Stimulated activated CD4-positive, alpha-beta T cell treated with anti-CD3 and anti-CD28 coated beads, Interleukin-2, amount 100 ng/mL, for 4 hours (primary cell): ENCODE measurements around the gene IGFL4.

ENCODE experiments used
- DNase-seq: peaks from one replicate; pipeline ENCODE4 v3.0.0-alpha.2; 2020; ENCODE audit warnings: low read depth

Gene IGFL4

DNA sequence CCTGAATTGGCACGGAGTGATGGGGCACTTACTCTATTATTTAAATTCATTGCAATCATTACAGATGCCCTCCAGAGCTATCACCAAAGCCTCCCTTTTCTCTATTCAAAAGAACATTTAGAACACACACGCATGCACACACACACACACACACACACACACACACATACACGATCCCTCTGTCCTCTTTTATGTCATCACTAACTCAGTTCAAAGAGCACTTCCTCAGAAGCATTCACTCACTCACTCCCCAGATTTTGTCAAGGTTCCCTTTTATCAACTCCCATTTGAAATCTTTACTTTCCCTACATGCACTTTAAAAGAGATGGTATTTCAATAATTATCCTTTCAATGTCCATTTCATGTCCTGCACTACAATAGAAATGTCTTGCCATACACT is 22.4 kb upstream of the IGFL4 start:
- no peak for DNase-seq

DNA sequence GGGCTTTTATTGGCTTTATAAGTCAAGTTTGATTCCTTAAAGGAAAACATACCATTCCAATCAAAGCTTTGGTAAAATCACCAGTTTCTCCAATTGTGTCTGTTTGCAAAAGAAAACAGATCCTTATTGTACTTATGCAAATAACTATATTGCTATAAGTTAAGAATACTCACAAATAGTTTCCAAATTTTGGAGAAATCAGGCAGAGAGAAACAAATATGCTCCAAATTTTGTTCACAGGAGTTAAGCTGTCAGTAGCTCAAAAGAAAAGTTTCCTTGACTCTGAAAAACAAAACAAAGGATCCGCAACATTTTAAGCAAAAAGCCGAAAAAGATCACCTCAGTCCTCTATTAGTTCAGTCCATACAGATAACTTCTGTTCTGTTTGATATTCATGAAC is 19.2 kb upstream of the IGFL4 start:
- no peak for DNase-seq

DNA sequence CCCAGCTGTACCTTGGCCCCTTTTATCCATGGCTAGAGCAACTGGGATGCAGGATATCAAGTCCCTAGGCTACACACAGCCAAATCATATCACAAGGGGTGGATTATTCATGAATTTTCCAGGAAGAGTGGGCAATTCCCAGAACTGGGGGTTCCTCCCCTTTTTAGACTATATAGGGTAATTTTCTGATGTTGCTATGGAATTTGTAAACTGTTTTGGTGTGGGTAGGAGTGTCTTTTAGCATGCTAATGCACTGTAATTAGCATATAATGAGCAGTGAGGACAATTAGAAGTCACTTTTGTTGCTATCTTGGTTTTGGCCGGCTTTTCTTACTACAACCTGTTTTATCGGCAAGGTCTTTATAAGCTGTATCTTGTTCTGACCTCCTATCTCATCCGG is 18.0 kb upstream of the IGFL4 start:
- DNase-seq: no peak

DNA sequence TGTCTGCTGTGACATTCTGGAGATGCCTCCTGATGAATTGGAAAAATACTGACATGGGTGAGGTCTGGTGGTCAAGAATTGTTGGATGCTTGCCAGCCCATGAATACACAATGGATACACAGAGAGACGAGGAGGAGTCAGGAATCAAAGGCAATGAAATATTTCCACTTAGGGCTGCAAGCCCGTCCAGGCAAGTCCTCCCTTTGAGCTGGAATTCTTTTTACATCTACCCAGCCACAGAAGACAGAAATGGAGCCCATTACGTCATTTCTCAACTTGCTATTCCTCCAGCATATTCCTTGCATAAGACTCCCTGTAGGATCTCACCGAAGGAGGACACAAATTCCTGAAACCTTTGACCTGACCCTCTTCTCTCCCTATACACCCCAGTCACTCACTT is 15.7 kb upstream of the IGFL4 start:
- no peak for DNase-seq

DNA sequence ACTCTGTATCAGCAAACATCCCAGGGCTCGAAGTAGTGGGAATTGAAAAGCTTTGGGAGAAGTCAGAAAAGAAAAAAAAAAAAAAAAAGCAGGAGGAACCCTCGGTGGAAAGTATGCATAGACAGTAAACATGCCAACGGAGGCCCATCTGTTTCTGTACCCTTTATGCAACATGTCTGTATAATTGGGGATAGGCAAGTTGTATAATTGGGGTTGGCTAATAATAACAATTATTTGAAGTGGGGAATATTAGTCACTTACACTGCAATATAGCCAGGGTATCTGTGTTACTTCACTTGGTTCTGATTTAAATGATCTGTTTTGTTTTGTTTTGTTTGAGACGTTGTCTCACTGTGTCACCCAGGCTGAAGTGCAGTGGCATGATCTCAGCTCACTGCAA is 12.1 kb upstream of the IGFL4 start:
- DNase-seq: no peak

DNA sequence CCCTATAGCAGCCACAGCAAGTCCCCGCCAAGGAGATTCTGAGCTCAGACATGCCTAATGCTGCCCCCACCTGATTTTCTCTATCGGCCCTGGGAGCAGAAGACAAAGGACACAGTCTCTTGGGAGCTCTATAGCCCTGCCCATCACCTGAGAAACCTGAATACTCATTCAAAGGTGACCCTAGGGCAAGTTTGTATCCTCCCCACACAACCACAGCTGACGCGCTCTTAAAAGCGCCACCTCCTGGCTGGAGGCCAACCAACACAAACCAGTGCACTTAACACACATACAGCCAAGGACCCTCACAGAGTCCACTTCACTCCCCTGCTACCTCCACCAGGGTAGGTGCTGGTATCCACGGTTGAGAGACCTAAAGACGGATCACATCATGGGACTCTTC is 8.8 kb upstream of the IGFL4 start:
- DNase-seq: no peak

DNA sequence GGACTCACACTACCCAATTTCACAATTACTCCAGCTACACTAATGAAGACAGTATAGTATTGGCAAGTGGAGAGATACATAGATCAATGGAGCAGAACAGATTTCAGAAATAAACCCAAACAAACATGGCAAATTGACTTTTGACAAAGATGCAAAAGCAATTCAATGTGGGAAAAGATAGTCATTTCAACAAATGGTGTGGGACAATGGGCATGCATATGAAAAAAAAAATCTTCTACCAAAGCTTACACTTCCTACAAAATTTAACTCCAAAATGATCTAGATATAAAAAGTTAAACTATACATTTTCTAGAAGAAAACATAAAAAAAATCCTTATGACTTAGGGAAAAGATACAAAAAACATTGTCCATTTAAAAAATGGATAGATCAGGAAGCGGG is 2.7 kb upstream of the IGFL4 start:
- no peak for DNase-seq

DNA sequence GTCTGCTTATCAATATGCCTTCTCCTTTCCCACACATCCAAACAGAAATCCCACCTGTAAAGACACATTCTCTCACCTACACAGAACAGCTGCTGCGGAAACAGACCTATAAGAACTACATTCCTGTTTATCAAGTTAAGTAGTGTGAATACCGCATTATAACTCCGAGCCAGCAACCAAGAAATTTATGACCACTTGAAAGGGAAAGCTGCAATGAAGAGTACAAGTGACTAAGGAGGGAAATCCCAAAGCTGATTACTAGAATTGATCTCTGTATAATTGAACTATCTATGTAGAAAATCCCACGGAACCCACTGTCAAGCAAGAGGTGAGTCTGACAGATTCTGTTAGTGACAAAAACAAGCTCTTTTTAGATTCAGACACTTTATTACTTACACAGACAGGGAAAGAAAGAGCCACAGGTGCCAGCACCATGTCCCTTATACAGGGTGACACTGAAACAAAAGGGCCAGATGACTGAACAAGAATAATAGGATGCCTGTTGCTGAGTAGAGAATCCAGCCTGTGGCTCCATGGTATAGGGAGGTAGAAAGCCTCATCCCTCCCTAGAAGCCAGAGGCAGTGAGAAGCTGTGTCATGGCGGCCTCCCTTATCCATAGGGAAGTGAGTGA is 1.6 kb upstream of the IGFL4 start:
- DNase-seq: no peak

DNA sequence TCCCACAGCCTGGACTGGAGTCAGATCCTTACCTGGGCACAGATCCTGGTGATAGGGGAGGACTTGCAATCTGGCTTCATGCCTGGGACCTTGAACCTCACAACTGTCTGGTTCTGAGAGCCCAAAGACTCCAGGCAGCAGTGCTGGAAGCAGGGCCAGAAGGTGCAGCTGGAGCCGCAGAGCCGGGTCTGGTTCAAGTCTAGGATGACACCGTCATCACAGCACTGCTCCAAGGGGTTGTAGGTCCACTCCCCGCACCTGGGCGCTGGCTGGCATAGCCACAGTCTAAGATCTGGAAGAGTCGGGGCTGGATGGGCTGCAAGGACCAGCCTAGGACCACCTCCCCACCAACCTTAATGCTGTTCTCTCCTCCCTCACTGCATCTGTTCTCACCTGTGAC is 677 bp downstream of the IGFL4 start:
- DNase-seq: no peak

DNA sequence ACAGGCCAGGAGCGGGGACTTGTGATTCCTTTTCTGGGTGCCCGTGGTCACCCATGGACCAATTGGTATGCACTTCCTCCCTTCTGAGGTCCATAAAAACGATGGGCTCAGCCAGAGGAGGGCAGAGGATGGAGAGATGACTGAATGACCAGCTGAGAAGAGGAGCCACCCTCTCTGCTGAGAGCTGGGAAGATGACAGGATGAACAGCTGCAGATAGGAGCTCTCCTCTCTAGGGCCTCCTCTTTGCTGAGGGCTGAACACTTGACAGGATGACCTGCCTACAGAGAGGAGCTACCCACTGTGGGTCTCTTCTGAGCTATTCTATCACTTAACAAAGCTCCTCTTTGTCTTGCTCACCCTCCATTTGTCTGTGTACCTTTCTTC is 4.1 kb downstream of the IGFL4 start:
- DNase-seq: no peak

DNA sequence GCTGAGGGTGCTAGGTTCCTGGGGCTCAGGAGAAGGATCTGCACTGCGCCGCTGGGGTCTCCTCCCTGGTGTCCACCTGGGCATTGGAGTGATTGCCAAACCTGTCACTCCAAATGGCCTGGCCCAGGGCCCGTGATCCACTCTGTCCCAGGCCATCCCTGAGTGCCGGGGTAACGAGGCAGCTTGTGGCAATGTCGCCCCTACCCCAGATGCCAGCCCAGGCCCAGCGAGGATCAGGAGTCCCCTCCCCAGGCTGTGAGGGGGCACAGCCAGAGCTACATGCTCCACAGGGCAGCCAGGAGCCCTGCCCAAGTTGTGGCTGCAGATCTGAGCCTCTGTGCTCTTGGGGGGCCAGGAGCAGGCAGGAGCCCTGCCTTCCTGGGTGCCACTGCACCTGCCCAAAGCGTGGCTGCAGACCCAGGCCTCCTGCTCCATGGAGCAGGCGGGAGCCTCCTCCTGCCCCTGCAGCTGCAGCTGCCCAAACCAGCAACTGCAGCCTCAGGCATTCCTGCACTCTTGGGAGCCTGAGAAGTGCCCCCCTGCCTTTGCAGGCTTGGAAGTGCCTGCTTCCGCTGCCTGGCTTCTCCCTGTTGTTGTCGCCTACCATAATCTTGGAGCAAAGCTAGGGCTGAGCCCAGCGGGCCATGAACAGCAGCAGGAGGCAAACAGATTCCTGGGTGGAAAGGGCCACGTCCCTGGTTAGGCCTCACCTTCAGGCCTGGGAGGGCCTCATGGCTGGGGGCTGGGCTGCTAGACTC is 4.6 kb downstream of the IGFL4 start:
- no peak for DNase-seq

DNA sequence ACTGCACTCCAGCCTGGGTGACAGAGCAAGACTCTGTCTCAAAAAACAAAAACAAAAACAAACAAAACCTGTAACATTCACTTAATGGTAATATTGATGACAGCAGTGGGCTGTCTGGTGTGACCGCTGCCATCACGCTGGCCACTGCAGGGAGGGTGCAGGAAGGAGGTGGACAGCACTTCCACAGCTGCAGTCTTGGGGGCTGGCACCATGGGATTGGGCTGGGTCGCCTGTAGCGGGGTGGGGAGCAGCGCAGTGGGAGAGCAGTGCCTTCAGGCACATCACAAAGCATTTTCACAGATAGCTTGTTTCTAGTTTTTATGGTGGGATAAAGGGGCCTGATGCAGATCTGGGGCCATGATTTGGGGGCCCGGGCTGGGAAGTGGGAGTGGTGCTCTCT is 5.3 kb downstream of the IGFL4 start:
- no peak for DNase-seq

DNA sequence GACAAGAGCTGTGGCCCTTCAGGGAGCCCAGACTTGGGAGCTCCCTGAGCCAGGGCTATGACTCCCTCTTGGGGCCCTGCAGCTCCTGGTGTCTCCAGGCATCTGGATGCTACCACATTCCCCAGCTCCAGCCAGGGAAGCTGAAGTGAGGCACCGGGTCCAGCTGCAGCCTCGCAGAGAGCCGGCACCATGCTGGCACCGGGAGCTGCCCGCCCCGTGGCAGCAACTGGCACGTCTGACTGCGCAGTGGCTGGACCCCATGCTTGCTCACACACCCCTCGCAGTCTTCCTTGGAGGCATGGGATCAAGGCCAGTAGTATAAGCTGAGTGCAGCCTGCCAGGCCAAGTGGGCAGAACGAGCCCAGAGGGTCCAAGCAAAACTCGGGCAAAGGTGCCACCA is 7.4 kb downstream of the IGFL4 start:
- DNase-seq: no peak

DNA sequence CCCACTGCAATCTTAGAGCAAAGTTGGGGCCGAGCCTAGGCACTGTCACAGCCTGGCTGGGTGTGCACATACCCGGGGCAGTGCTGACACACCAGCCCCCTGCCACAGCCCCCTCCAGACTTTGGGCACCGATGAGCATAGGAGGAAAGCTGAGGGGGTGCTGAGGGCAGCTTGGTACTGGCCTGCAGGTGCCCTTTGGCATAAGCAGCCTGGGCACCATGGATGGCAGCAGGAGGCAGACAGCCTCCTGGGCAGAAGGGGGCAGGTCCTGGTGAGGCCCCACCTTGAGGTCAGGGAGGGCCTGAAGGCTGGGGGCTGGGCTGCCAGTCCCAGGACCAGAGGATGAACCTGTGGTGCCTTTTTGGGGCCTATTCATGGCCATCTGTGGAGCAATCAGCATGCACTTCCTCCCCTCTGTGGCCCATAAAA is 8.2 kb downstream of the IGFL4 start:
- DNase-seq: no peak

DNA sequence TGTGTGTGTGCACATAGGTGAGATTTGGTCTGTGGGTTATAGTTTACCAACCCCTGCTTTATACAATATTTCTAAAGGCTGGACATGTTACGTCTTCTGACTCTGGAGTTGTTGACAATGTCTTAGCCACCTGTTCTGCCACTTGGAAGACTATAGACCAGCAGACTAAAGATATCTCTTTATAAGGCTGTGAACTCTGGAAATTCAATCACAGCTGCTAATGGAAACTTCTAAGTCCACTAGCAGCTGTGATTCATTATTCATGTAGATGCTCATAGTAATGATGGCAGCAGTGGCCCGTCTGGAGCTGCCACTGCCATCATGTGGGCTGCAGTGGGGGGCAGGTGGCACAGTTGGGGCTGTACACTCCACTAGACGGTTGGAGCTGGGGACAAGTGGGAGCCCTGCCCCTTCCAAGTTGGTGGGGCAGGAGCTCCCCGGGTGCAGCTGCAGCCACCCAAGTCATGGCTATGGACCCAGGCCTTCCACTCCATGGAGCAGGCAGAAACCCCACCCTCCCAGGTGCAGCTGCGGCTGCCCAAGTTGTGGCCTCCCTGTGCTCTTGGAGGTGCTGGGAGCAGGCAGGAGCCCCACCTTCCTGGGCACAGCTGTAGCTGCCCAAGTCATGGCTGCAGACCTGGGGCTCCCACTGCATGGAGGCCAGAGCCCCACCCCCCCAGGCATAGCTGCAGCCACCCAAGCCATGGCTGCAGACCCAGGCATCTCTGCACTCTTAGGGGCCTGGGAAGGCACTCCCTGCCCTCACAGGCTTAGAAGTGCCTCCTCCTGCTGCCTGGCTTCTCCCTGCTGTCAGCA is 8.8 kb downstream of the IGFL4 start:
- no peak for DNase-seq

DNA sequence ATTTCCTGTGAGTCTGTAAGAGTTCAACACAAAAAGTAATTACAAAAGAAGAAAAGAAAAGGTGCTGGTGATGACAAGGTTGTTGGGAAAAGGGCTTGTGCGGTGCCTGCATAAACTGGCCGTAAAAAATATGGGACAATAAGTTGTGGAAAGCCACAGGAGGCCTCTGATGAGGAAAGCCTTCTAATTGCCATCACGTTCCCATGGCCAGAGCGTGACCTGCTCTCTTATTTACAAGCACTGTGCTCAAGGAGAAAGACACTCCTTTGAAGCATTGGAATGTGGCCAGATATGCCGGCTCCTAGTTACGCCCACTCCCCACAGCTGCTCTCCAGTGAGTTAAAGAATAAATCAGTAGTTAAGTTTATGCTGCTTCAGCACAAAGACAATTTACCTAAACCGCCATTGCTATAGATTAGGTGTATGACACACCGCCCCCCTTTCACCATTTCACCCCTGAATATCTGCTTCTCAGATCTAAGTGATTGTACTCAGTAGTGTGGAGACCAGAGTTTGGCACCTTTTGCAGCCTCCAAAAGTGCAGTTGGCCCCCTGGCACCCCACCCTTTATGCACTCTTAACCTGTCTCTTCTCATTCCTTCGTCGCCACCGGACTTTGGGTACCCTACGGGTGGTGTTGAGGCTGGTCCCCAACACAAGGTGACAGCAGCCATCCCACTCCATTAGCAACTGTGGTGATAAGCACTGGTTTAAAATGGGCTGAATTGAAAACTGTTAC is 9.8 kb downstream of the IGFL4 start:
- no peak for DNase-seq

DNA sequence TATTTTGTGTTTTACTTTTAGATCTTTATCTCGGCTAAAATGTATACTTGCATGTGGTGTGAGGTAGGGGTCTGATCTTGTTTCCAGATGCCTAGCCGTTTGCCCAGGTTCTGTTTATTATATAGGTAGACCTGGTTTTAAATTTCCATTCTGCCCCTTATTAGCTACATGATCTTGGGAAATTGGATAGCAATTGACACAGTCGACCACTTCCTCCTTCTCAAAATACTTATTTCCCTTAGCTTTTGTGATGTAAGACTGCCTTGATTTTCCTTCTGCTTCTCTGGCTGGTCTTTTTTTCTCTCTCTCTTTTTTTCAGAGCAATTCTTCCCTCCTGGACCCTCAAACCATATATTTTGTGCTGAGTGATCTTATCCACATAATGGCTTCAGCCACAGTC is 15.0 kb downstream of the IGFL4 start:
- DNase-seq: no peak

DNA sequence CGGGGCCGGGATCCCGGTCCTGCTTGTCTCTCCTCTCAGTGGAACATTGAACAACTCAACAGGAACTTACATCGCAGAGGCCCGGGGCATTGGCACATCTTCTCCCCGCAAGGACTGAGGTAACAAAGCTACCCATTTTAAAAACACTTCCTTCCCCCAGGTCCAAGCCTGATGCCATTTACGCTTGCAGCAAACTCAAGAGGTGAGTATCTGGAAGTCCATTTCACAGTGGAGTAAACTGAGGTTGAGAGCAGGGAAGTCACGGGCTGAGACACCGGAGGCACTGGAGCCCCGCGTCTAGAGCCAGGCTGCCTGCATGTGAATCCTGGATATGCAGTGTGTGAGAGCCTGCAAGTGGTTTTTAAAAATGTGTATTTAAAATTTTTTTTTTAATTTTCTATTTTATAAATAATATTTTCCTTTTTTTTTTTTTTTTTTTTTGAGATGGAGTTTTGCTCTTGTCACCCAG is 17.5 kb downstream of the IGFL4 start:
- DNase-seq: no peak

DNA sequence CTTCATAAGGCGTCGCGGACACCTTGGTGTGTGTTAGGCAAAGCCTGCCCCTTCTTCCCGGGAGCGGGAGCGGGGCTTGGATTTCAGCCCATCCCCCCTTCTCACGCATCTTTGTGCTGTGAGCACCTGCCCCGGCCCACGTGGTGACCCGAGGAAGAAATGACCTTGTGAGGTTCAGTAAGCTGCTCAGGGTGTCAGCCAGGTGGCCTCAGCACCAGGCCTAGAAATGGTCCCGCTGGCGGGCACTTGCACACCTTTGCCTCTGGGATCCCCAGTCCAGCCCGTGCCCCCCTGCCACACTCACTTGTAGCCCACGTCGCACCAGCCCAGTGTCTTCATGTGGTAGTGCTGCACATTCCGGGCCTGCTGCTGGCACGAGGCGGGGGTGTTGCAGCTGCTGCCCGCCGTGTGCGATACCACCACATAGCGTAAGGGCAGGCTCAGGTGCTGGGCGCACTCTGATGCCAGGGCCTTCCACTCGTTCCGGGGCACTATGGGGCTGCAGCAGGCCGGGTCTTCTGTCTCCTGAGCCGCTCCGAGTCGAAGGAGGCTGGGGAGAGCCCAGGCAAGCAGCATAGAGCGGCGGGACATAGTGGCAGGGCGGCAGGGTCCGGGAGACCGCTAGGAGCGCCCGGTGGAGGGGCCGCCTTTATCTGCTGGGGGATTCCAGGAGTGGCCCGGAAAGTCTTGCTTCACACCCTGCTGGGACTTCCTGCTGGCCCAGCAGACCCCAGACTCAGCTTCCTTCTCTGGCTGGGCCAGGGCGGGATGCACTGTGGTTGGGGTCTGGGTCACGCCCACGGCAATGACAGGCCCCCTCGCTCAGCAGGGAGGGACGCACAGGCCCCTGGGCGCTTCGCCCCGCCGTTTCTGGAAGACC is 18.1 kb downstream of the IGFL4 start, which contains the start of gene PGLYRP1:
TSS of gene PGLYRP1 (minus strand) at position 623 of the 880 bp plus-strand sequence. CDS start at position 591, 32 bp downstream.
- no peak for DNase-seq

DNA sequence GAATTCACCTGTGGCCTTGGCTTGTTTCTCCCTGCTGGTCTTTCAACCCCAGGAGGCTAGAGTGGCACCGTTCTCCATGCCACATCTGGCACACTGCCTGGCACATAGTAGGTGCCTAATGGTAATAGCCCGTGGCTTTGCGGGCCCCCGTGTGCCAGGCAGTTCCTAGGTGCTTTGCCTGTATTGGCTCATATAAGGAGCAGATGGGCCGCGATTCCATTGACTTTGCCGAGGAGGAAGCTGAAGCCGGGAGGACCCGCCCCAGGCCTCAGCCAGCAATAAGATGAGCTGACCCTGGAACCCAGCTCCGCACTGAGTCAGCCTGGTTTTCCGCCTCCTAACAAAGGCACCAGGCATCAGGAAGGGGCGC is 18.8 kb downstream of the IGFL4 start:
- DNase-seq: no peak

DNA sequence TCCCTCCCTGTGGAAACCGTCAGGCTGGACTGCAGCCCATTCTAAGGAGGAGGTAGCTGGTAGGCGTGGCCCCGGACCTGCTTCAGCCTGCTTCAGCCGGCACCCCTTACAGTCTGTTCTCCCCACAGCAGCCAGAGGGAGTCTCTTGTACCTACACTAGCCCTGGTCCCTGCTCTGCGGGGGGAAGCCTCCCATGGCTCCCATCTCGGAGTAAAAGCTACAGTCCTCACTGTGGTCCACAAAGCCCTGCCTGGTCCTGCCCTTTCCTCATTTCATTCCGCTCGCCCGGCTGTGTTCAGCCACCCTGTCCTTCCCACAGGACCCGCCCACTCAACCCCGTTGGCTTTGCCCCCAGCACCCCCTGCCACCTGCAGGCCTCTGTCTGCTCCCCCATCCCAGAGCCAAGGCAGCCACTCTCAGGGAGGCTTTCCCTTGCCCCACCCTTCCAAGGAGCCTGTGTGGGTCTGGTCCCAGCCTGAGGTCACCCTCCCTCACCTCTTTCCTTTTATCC is 19.2 kb downstream of the IGFL4 start:
- no peak for DNase-seq
